Myocyte (in vitro differentiated cells): Measurements from ENCODE around the gene TRIP10. TPM values are rescaled to one million over a fixed set of nuclear protein-coding genes. Genes with fewer than 3 reads are reported as not detected.

Source experiments
- DNase-seq: peaks from one replicate; pipeline ENCODE4 v3.0.0-alpha.2; 2012; ENCODE audit warnings: low read depth
- total RNA-seq: library from RNA; depleted of rRNA; stranded (reverse); fragments of >200 nt; gene quantifications from 2 replicates; pipeline ENCODE4 v1.2.3, GENCODE V29; 2014

Gene TRIP10
- total RNA-seq, 1 donor from 2014 or later, result 43.1 TPM

DNA sequence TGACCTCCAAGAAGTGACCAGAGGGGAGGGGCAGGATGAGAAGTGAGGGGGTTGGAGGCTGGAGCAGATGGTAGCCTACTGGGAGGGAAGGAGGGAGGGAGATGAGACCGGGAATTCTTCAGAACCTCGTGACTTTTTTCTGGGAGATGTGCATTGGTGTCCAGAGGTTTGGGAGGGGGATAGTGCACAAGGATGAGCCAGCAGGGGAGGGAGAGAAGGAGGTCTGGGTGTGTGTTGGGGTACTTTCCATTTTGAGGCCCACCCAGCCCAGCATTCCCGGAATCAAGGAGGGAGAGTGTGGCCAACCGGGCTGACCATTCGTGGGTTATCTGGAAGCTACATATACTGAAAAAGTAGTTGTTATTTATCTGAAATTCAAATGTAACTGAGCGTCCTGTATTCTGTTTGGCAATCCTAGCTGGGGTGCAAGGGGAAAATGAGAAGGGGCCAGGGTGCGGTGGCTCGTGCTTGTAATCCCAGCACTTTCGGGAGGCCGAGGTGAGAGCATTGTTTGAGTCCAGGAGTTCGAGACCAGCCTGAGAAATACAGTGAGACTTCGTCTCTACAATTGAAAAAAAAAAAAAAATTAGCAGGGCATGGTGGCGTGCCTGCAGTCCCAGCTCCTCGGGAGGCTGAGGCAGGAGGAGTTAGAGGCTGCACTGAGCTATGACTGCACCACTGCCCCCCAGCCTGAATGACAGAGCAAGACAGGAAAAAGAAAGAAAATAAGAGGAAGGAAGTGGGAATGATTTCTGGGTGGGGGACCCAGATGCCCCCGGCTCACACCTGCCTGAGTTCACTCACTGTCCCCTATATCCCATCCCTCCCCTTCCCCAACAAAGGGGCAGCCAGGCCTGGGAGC, 14.6 kb upstream of the TRIP10 start:
- DNase-seq, result no peak

GRCh38 chr19:6725513-6726231, 13.8 kb upstream of the TRIP10 start:
- no peak for DNase-seq

DNA sequence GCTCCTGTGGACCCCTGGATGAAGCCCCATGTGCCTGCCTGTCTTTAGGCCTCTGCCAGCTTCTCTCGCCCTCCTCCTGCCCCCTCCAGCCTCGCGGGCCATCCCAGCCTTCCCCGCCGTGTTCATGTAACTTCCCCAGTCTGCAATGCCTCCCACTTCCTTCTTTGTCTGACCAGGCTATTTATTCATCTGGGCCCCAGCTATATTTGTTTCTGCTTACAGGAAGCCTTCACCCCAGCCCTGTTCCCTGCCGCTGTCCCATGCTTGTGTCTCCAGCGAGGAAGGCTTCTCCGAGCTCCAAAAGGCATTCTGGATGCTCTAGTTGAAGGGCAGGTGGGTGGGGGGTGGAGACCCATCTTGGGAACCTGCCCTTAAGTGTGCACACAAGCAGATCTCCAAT, 11.1 kb upstream of the TRIP10 start:
- no peak for DNase-seq

DNA sequence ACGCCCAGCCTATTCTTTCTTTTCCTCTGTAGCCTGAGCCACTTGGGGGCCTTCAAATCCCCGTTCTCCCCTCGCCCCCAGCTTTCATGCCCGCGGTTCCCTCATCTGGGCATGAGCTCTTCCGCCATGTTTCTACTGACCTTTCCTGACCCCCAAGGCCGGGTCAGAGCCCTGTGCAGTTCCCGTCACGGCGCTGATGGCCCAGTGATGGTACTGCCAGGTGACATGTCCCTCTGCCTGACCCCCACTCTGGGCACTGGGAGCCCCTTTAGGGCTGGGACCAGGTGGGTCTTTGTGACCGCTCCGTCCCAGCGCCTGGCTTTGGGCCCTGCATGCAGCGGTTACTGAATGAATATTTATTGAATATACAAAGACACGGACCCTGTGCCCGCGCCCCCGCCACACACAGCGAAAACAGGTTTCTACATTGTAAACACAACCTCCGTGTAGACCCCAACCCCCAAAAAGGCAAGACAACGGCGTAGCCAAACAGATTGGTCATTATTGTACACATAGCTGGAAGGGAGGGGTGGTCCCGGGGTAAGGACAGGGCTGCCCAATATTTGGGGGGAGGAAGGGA, 9.8 kb upstream of the TRIP10 start:
- no peak for DNase-seq

DNA sequence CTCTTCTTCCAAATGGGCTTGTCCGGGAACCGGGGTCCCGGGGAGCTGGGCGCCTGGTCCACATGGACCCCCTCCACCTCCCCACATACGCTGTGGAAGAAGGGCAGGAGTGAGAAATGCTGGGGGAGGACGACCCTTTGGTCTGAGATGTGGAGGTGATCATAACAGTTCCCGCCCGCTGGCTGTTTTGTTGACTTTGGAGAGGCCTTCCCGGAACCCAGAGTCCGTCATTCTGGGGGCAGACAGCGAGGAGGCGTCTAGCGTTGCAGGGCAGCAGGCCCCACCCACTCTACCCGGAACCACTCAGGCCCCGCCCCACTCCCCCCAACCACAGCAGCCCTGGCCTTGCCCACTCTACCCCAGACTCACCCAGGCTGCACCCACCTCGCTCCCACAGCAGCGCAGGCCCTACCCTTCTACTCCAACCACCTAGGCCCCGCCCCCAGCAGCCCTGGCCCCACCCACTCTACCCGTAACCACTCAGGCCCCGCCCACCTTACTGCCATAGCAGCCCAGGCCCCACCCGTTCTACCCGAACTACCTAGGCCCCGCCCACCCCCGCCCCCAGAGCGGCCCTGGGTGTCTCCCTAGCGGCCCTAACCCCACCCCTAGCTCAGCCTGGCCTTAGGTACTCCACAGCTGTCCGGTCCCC, 9.2 kb upstream of the TRIP10 start:
- no peak for DNase-seq

DNA sequence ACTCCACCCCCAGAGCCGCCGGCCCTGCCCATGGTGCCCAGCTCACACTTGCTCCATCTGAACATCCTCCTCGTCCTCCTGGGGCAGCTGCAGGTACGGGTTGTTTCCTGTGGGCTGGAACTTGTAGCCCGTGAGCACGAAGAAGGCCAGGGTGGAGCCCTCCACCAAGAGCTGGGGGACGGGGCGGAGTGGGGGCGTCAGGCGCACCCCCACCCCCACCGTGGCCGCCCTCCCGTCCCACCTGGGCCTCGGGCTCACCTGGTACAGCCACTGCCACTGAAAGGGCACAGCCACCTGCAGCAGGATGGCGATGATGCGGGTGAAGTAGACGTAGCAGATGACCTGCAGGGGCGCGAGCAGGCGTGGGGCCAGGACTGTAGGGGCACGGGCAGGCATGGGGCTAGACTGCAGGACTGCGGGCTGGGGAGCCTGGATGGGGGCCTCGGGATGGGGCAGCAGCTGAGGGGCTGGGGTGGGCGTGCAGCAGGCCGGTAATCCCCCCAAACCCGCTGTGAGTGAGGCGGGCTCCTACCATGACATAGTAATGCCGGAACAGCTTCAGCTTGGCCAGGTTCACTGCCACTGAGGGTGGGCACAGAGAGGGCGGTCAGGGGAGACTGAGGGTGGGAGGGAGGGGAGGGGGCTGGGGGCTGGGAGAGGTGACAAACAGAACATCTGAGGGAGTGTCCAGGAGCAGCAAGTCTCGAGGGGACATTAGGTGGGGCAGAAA, 8.4 kb upstream of the TRIP10 start:
- DNase-seq, result no peak

DNA sequence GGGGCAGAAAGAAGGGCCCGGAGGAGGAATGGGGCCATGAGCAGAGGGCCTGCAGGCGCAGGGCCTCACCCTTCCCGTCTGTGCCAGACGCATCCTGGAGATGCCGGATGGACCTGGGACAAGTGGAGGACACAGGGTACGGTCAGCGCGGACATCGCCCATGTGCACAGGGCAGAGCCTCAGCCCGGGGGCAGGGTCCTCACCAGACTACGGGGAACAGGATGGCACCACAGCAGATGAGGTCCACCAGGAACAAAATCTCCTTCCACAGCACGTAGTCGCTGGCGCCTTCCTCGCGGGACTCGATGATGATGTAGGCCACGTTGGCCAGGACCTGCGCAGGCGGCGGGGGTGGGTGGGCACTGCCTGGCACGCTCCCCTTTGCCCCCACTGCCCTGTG, 7.7 kb upstream of the TRIP10 start:
- DNase-seq, result no peak

DNA sequence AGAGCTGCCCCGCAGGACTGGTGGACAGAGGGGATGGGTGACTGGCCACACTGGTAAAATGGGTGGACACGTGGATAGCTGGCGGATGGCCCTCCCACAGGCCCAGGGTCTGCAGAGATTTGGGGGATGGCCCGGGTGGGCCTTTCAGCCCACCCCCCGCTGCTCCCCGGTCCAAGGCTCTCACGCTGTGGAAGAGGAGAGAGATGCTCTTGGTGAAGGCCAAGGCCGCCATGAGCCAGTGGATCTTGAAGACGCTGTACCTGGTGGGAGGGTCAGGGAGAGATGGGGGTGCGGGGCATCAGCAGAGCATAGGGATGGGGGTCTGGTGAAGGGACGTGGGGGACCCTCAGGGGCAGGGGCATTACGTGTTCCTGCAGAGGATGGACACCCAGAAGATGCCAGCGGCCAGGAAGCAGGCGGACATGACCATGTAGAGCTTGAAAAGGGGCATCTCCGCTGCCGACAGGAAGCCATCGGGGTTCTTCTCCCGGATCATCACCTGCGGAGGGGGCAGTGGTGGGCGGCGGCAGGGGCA, 6.6 kb upstream of the TRIP10 start:
- no peak for DNase-seq

GRCh38 chr19:6733338-6734095, 6.0 kb upstream of the TRIP10 start:
- DNase-seq, result no peak

DNA sequence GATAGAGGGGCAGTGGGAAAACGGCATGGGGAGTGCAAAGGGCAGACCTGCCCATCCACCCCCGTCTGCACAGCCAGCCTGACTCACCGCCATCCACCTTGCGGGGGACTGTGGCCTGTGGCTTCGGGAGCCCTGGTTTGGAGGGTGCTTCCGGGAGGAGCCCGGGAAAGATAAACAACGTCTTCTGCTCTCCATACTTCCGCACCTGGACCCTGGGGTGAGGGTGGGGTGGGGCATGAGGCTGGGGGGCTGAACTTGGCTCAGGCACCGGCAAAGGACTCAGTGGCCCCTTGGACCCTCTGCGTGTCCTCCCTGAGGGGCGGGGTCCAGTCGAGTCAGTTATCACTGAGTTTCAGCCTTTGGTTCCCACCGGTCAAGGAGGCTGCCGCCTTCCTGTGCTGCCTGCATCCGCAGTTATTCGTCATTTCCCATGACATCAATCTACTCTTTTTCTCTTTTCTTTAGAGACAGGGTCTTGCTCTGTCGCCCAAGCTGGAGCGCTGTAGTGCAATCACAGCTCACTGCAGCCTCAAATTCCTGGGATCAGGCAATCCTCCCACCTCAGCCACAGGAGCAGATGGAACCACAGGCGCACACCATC, 5.3 kb upstream of the TRIP10 start:
- DNase-seq, result no peak

DNA sequence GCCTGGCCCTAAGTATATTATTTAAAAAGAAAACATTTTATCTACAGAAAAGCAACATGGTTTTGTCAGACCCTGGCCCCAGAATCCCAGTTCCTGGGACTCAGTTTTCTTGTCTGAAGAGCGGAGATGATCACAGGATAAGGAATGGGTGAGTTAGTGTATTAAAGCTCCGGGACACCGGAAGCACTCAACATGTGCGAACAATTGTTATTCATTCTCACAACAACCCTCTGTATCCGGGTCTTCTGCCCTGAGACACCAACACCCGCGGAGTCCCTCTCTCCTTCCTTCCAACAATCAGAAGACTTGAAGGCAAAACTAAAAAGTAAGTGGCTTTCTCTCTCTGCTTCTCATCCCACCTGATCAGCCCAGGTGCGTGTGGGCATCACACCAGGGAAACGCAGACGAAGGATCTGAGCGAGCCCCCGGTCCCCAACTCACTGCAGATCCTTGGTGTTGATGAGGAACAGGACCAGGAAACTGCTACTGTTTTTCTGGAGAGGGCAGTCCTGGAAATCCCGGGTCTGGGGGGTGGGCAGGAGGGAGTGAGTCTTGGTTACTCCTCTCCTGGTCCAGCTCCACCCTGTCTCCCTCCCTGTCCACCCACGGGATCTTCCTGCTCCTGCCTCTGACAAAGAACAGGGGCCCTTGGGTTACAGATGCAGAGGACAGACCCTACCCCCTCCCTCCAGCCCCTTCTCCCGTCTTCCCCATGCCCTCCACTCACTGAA, 4.1 kb upstream of the TRIP10 start:
- no peak for DNase-seq

DNA sequence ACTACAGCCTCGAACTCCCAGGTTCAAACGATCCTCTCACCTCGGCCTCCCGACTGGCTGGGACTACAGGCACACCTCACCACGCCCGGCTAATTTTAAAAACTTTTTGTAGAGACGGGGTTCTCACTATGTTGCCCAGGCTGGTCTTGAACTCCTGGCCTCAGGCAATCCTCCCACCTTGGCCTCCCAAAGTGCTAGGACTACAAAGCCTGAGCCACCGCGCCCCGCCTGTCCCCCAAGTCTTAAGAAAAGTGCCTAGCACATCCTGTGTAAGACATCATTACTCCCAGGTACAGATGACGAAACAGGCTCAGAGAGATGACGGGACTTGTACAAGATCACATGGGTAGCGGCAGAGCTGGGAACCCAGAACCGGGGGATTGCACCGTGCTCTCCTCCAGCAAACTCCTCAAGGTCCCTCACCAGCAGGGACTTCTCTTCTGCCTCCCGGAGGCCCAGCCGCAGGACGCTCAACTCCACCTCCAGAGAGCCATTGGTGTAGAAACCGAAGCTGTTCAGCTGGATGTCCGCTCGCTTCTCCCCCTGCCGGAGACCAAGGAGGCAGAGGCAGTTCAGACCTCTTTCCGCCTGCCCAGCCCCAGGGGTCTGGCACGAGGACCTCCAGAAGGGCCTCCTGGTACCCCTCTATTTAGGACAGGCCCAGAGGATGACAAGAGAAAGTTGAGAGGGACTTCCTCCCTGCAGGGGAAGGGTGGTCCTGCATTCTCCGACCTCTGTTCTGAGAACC, 3.1 kb upstream of the TRIP10 start:
- peak; percentile 81 for DNase-seq

DNA sequence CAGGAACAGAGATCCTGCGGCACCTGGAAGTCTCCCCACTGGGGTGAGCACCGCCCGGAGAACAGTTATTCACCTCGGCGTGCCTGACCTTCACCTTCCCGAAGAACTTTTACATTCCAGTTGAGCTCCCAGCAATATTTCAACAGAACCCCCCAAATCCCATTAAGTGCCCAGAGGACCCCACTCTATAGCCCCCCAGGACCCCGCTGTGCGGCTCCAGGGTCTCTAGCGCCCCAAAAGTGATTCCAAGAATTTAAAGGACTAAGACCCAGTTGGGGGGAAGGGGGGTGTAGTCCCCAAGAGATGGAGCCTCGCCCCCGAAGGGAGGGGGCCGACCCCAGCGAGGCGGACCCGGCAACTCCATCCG, 2.6 kb upstream of the TRIP10 start:
- DNase-seq, result no peak

DNA sequence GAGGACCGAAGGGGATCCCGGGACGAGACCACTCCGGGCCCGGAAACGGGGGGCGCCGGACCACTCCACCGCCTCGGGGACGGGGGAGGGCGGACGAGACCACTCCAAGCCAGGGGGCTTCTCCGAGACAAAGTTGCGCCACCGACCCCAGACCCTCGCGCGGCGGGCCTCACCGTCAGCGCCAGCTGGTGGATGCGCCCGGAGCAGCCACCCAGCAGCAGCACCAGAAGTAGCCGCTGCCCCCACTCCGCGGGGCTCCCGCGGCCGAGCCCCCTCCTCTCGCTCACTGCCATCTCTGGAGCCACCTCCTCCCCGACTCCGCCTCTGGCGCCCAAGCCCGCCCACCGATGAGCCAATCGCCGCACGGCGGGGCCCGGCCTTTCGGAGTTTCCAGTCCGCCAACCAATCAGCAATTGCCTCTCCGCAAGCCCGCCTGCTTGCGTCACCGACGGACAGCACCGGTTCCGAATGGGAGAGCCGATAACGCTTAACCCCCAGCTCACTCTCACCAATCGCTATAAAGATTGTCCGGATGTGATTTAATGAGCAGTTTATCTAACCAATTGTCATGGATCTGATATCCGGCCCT, 2.1 kb upstream of the TRIP10 start, which contains the start of gene GPR108:
Gene GPR108, minus strand, starts transcription at position 297 of the 589 bp plus-strand sequence. Its CDS starts 4 bp downstream, at position 293.
- DNase-seq, result peak; percentile 100

DNA sequence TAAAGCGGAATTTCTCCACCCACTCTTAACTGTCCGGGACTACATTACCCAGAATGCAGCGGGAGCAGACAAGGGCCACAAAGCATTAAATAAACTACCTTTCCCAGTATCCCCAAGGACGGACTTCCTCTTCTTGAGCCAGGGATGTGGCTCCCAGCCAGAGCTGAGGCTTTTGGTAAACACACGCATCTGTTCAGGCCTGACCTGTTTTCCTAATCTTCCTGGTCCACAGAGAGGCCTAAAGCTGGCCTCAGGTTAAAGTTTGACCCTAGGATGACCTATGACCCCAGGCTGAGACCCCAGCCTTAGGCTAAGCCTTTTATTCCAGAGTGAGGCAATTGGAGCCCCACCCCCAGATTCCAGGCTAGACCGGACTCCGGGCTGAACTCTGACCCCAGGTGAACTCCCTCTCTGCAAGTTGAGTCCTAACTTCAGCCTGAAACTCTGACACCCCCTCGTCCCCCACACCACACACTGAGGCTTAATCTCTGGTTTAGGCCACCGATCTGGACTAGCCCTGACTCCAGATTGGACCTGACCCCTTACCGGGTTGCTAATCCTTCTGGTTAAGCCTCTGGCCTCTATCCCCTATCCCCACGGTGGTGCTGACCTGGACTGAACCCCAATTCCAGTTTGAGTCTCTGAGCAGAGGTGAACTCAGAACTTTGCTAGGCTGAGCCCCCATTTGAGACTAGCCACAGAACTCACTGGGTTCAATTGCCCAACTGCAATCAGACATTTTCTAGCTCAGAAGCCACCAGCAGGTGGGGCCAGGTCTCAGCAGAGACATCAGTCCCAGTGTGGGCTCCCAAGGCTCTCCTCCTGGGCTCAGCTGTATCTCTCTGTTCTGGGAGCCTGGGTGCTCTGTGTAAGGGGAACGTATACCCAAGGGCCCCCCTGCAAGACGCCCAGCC, 1.4 kb upstream of the TRIP10 start:
- peak; percentile 80 for DNase-seq

DNA sequence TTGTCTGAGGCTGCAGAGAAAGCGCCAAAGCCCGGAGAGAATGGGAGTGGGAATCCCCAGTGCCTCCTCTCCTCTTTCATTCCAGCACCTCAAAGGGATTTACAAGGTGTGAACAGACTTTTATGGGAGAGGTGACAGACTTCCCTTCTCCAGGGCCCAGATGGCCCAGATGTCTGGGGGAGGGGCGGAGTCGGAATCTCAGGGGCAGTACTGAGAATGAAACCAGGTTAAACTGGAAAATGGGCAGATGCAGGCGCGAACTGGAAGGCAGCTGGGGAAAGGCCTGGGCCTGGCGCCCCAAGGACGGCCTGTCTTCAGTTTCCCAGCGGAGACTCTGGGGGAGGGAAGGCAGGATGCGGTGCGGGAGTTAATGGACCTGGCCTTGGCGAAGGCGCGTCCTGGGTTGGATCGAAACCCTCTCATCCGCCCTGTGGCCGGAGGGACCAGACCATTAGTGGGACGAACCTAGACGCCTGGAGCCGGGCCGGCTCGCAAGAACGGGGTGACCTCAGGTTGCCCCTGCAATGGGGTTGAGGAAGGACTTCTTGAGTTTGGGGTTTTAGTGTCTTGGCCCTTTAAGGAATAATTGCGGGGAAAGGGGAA, 592 bp upstream of the TRIP10 start:
- DNase-seq, result no peak
